ENCODE measurements around the gene KCNA5. TPM values are rescaled to one million over a fixed set of nuclear protein-coding genes. Genes with fewer than 3 reads are reported as not detected.

KCNA5 gene
- total RNA-seq, 2 donors from 2014 or later: 70.3 to 94.8 TPM

- ATAC-seq (peak; percentile 53 to 69), DNase-seq (peak; percentile 48)
- intact Hi-C loops (cut with DNase I): loop anchor here (1.0 to 2.0 kb wide), 2 partner anchors 62 kb away; no protein-coding TSS in a partner anchor
These were observed 21.1 kb upstream of the KCNA5 start for GRCh38 chr12:5022465-5023061.

GRCh38 chr12:5023842-5024241 lies 19.8 kb upstream of the KCNA5 start:
- ATAC-seq (no peak), DNase-seq (no peak)
- intact Hi-C loops (cut with DNase I): loop anchor here in 1 of 2 donors (2.0 kb wide), 1 partner anchor 61 kb away; no protein-coding TSS in a partner anchor

GRCh38 chr12:5026342-5026938 lies 17.2 kb upstream of the KCNA5 start:
- ATAC-seq (peak in 1 of 2 donors; percentile 23), DNase-seq (no peak)
- intact Hi-C loops (cut with DNase I): no loop called here

- intact Hi-C loops (cut with DNase I): no loop called here
- DNase-seq (no peak), ATAC-seq (no peak)
These were observed 16.4 kb upstream of the KCNA5 start for GRCh38 chr12:5027046-5027821.

- no peak for DNase-seq
- intact Hi-C loops (cut with DNase I): no loop called here
These were observed 13.6 kb upstream of the KCNA5 start for GRCh38 chr12:5030066-5030465.

GRCh38 chr12:5031242-5031641 lies 12.4 kb upstream of the KCNA5 start:
- intact Hi-C loops (cut with DNase I): no loop called here
- ATAC-seq (no peak), DNase-seq (no peak)

More at GRCh38 chr12:5030066-5030465, 13.6 kb upstream of the KCNA5 start:
- no peak for ATAC-seq

- ATAC-seq (no peak), DNase-seq (no peak)
- intact Hi-C loops (cut with DNase I): no loop called here
These were observed 11.7 kb upstream of the KCNA5 start for GRCh38 chr12:5031958-5032357.

GRCh38 chr12:5032821-5033220 lies 10.9 kb upstream of the KCNA5 start:
- DNase-seq: no peak
- ATAC-seq: no peak
- intact Hi-C loops (cut with DNase I): no loop called here

- ATAC-seq: peak in 1 of 2 donors; percentile 12
- no peak for DNase-seq
- intact Hi-C loops (cut with DNase I): no loop called here
These were observed 9.8 kb upstream of the KCNA5 start for GRCh38 chr12:5033883-5034282.

GRCh38 chr12:5034603-5035002 lies 9.1 kb upstream of the KCNA5 start:
- intact Hi-C loops (cut with DNase I): no loop called here
- ATAC-seq (peak in 1 of 2 donors; percentile 13), DNase-seq (no peak)

- DNase-seq (no peak), ATAC-seq (peak in 1 of 2 donors; percentile 21)
- intact Hi-C loops (cut with DNase I): no loop called here
These were observed 8.1 kb upstream of the KCNA5 start for GRCh38 chr12:5035618-5036017.

GRCh38 chr12:5036031-5036430 lies 7.6 kb upstream of the KCNA5 start:
- DNase-seq (no peak), ATAC-seq (peak; percentile 24 to 52)
- intact Hi-C loops (cut with DNase I): no loop called here

GRCh38 chr12:5037795-5038357 lies 5.8 kb upstream of the KCNA5 start:
- DNase-seq (no peak), ATAC-seq (no peak)
- intact Hi-C loops (cut with DNase I): no loop called here

GRCh38 chr12:5038781-5039311 lies 4.8 kb upstream of the KCNA5 start:
- ATAC-seq (no peak), DNase-seq (no peak)
- intact Hi-C loops (cut with DNase I): no loop called here

GRCh38 chr12:5039815-5040214 lies 3.9 kb upstream of the KCNA5 start:
- ATAC-seq: no peak

GRCh38 chr12:5040368-5040767 lies 3.3 kb upstream of the KCNA5 start:
- intact Hi-C loops (cut with DNase I): loop anchor here in 1 of 2 donors (5.0 kb wide), 1 partner anchor 42 kb away; no protein-coding TSS in a partner anchor
- no peak for ATAC-seq

More at GRCh38 chr12:5039815-5040214, 3.9 kb upstream of the KCNA5 start:
- no peak for DNase-seq
- intact Hi-C loops (cut with DNase I): loop anchor here in 1 of 2 donors (5.0 kb wide), 1 partner anchor 42 kb away; no protein-coding TSS in a partner anchor

GRCh38 chr12:5044420-5045295 lies 979 bp downstream of the KCNA5 start:
- no peak for DNase-seq
- peak in 1 of 2 donors; percentile 17 for ATAC-seq
- intact Hi-C loops (cut with DNase I): loop anchor here in 1 of 2 donors (5.0 kb wide), 1 partner anchor 38 kb away; no protein-coding TSS in a partner anchor

More at GRCh38 chr12:5040368-5040767, 3.3 kb upstream of the KCNA5 start:
- DNase-seq: no peak

- ATAC-seq (peak; percentile 13 to 37), DNase-seq (peak; percentile 43)
- intact Hi-C loops (cut with DNase I): no loop called here
These were observed 3.4 kb downstream of the KCNA5 start for GRCh38 chr12:5047094-5047493.

Data from left cardiac atrium (tissue), 4 donors.